ENCODE results near the gene NELL2. TPM values are rescaled to one million over a fixed set of nuclear protein-coding genes. Genes with fewer than 3 reads are reported as not detected.

NELL2 gene
- total RNA-seq, 4 donors from 2014 or later = 2.6 to 32.3 (median 11.9) TPM

GRCh38 chr12:44668443-44668842 is 207.7 kb downstream of the NELL2 start:
- TF ChIP-seq CTCF (IDR thresholded peaks at IDR 0.05) (no peak), POLR2A (IDR thresholded peaks at IDR 0.05) (no peak)
- intact Hi-C loops (cut with DNase I; ENCODE audit: low total_unique reads) = no loop called here
- H3K4me3 ChIP-seq (ENCODE audit: low read depth, poor library complexity, severe bottlenecking) = no peak overlapping the region
- DNase-seq (ENCODE audit: low spot score in 2 of 2) = no peak
- 90 to 96% methylated on average over 4 of the region's 4 CpGs for WGBS, 2 donors

- intact Hi-C loops (cut with DNase I; ENCODE audit: low total_unique reads) = no loop called here
- TF ChIP-seq CTCF (IDR thresholded peaks at IDR 0.05) (no peak), POLR2A (IDR thresholded peaks at IDR 0.05) (no peak)
- no peak for DNase-seq (ENCODE audit: low spot score in 2 of 2)
- WGBS, 2 donors = 68 to 75% methylated on average over 4 of the region's 4 CpGs
- H3K4me3 ChIP-seq (ENCODE audit: low read depth, poor library complexity, severe bottlenecking) = no peak overlapping the region
Measured at GRCh38 chr12:44667461-44667860, 208.7 kb downstream of the NELL2 start.

GRCh38 chr12:44663291-44663690 is 212.8 kb downstream of the NELL2 start:
- intact Hi-C loops (cut with DNase I; ENCODE audit: low total_unique reads) = no loop called here
- 43 to 48% methylated on average over 2 of the region's 2 CpGs for WGBS, 2 donors
- TF ChIP-seq POLR2A (IDR thresholded peaks at IDR 0.05) = no peak
- no peak for TF ChIP-seq CTCF (IDR thresholded peaks at IDR 0.05)
- no peak for DNase-seq (ENCODE audit: low spot score in 2 of 2)
- no peak overlapping the region for H3K4me3 ChIP-seq (ENCODE audit: low read depth, poor library complexity, severe bottlenecking)

- no peak for DNase-seq (ENCODE audit: low spot score in 2 of 2)
- intact Hi-C loops (cut with DNase I; ENCODE audit: low total_unique reads) = no loop called here
- TF ChIP-seq POLR2A (IDR thresholded peaks at IDR 0.05) (no peak), CTCF (IDR thresholded peaks at IDR 0.05) (no peak)
- H3K4me3 ChIP-seq (ENCODE audit: low read depth, poor library complexity, severe bottlenecking) = no peak overlapping the region
Measured at GRCh38 chr12:44655846-44656245, 220.3 kb downstream of the NELL2 start.

GRCh38 chr12:44654646-44655639 is 221.2 kb downstream of the NELL2 start:
- no peak for TF ChIP-seq CTCF (IDR thresholded peaks at IDR 0.05)
- TF ChIP-seq POLR2A (IDR thresholded peaks at IDR 0.05) = no peak
- WGBS, 2 donors = 38 to 50% methylated on average over 12 of the region's 12 CpGs
- no peak for DNase-seq (ENCODE audit: low spot score in 2 of 2)
- intact Hi-C loops (cut with DNase I; ENCODE audit: low total_unique reads) = no loop called here
- no peak overlapping the region for H3K4me3 ChIP-seq (ENCODE audit: low read depth, poor library complexity, severe bottlenecking)

Measured in lower leg skin (tissue), 4 donors.